Stimulated activated CD8-positive, alpha-beta memory T cell treated with anti-CD3 and anti-CD28 coated beads, Interleukin-15, amount 100 ng/mL, for 4 hours (primary cell): ENCODE measurements around the gene CZIB.
"Not testable (repeated sequence)": the region's sequence is repeated elsewhere in the genome, so short reads cannot be mapped to it uniquely, and the experiment has no call there.

Experiments used
- DNase-seq, 2 donors: peaks; one replicate each; pipeline ENCODE4 v3.0.0-alpha.2; 2020; ENCODE audit warnings: low read depth in 2 of 2

The CZIB gene

DNA sequence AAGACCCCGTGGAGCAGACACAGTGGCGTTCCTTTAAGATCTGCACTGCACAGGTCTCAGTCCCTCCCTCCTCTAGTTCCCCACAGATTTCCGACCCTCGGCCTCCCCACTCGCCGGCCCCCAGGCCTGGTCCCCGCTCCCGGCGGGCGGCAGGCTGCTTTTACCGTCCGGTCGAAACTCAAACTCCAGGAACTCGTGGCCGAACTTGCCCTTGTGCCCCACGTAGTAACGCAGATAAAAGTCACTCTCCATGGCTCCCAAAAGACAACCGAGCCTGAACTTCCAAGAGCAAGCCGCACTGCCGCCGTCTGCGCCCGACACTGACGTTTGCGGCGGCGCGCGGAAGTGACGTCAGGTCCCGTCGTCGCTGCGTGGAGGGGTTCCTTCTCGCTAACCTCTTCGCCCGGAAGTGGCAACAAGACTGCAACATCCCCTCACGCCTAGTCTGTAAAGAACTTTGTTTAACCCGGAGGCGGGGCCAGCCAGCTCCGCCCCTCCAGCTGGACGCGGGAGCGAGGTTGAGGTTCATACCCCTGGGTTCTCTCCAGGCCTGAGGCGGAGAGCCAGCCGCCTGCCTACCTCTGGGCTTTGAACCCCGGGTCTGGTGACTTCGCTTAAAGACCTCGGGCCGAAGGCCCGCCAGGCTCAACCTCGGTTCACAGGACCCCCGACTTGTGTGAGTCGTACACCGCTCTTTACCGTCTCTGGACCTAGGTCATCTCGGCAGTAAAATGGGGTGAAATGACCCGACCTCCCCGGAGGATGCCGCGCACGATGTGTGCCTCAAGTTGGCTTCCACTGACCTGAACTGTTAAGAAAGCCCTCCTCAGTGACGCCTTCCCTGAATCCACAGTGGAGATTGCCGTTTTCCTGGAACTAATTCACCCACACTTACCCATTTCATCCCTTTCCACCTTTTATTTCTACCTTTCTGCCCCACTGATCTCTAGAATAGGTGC lies 18.0 kb upstream of the CZIB start, which contains the start of gene MAGOH:
Gene MAGOH (minus strand): TSS at position 322 of the 959 bp plus-strand sequence. CDS start 70 bp downstream, at position 252.
- DNase-seq = peak; percentile 89 to 91

DNA sequence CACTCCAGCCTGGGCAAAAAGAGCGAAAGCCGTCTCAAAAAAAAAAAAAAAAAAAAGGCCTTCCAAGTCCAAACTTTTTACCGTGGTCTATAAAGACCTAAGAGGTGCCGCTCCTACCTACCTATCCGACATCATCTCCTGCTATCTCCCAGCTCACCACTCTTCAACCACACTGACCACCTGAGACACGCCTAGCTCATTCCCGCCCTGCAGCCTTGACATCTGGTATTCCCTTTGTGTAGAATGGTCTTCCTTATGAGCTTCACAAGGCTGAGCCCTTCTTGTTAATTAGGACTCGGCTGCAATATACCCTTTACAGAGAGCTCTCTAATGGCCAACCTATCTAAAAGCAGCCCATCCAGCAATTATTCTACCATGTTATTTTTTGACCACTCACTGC lies 17.2 kb upstream of the CZIB start:
- DNase-seq = no peak

DNA sequence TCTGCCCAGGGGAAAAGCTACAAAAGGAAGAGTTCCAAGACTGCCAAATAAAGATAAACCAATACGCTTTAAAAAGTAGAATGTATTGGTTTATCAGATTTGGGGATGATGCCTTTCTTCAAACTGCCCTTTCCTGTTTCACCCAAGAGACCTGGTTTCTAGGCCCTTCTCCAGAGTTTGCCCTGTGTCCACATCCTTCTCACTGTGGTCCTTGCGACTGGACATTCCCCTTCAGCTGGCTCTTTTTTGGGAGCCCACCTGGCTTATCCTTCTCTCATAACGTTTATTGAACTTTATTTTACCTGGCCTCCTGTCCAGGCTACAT lies 490 bp upstream of the CZIB start:
- DNase-seq = no peak

DNA sequence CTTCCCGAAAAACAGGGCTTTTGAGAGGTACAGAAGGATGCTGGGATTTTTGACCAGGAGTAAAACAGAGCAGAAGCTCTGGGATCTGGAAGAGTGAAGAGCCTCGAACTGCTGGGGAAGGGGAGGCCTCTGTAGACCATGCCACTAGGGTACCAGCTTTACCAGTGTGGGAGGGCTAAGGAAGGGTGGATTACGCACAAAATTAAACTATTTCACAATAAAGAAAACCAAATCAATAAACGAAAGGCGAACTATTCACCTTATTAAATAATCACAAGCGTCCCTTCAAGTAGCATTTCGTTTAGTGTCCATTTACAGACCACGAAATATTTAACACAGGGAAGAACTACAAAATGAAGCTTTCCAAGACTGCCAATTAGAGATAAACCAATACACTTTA lies 723 bp downstream of the CZIB start:
- DNase-seq = no peak

DNA sequence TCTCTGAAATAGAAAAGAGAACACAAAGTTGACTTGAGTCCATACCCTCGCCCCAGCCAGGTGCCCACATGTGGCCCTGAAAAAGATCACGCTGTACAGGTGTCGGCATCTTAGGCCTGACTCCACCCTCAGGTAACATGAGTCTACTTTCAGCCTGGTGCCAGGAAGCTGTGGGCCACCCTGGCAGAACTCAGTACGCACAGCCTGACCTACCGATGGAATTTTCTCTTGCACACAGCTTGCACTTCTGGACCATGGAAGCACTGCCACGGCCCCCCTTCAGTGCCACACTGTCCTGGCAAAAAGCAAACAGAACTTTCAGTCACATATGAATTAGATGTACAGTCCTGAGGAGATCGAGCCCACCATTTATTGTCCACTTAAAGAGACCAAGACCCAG lies 2.2 kb downstream of the CZIB start:
- DNase-seq = no peak

DNA sequence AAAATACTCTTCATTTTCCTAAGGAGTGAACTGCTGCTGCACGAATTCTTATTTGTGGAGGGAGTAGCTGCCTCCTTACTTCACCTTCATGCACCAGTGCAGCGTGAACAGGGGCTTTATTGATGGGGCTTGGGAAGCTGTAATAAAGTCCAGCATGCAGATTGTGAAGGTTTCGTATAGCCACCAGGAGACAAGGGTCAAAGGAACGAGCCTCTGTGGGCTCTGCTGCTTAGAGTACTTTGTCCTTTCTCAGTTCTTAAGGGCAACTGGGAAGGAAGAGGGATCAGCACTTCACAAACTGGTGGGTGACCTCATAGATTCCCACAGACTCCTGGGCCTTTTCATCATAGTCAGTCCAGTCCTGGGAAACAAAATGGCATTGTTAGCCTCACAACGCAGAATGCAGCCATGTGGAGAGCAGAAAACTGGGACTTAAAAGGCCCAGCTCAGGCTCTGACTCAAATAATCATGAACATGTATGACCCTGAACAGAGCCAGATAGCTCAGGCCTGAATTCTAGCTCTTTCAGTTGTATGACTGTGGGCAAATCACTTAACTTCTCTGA lies 6.0 kb downstream of the CZIB start:
- DNase-seq = no peak

DNA sequence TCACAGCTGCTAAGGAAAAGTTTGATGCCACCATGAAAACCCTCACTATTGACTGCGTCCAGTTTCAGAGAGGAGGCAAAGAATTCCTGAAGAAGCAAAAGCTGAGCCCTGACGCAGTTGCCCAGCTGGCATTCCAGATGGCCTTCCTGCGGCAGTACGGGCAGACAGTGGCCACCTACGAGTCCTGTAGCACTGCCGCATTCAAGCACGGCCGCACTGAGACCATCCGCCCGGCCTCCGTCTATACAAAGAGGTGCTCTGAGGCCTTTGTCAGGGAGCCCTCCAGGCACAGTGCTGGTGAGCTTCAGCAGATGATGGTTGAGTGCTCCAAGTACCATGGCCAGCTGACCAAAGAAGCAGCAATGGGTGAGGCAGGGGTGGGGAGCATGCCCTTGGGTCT lies 9.5 kb downstream of the CZIB start:
- no peak for DNase-seq

DNA sequence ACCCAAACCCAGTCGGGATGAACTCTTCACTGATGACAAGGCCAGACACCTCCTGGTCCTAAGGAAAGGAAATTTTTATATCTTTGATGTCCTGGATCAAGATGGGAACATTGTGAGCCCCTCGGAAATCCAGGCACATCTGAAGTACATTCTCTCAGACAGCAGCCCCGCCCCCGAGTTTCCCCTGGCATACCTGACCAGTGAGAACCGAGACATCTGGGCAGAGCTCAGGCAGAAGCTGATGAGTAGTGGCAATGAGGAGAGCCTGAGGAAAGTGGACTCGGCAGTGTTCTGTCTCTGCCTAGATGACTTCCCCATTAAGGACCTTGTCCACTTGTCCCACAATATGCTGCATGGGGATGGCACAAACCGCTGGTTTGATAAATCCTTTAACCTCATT lies 10.1 kb downstream of the CZIB start:
- no peak for DNase-seq

DNA sequence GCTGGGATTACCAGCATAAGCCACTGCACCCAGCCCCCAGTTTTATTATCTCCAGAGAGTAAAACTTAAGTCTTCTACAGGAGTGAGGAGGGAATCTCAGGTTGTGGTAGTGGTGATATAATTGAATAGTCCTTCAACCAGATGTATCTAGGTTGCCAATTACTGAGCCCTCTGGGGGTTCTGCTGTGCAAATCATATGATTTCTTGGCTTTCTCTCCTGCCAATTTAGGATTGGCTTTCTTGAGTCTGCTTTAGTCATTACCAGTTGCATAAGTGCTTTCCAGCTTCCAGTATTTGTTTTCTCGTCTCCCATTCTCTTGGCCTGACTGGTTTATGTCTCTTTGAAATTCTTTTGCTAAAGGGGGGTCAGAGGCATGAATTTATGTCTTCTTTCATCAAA lies 12.7 kb downstream of the CZIB start:
- DNase-seq = no peak

DNA sequence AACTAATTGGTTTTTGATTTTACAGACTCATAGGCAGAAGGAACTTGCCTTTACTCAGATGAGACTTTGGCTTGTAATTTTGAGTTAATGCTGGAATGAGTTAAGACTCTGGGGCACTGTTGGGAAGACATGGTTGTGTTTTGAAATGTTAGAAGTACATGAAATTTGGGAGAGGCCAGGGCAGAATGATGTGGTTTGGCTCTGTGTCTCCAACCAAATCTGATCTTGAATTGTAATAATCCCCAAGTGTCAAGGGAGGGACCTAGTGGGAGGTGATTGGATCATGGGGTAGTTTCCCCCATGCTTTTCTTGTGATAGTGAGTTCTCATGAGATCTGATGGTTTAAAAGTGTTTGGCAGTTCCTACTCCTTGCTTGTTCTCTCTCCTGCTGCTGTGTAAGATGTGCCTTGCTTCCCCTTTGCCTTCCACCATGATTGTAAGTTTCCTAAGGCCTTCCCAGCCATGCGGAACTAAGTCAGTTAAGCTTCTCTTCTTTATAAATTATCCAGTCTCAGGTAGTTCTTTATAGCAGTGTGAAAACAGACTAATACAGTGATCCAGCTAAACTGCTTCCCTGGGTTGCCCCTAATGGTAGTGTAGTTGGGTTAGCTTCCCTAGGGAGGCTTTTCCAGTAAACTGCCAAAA lies 13.6 kb downstream of the CZIB start:
- DNase-seq = no peak

DNA sequence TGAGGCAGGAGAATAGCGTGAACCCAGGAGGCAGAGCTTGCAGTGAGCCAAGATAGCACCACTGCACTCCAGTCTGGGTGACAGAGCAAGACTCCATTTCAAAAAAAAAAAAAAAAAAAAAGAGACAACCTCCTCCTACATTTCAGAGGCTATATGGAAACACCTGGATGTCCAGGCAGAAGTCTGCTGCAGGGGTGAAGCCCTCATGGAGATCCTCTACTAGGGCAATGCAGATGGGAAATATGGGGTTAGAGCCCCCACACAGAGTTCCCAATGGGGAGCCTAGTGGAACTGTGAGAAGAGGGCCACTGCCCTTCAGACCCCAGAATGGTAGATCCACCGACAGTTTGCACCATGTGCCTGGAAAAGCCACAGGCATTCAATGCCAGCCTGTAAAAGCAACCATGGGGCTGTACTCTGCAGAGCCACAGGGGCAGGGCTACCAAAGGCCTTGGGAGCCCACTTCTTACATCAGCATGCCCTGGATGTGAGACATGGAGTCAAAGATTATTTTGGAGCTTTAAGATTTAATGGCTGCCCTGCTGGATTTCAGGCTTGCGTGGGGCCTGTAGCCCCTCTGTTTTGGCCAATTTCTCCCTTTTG lies 14.2 kb downstream of the CZIB start:
- DNase-seq = not testable (repeated sequence)

DNA sequence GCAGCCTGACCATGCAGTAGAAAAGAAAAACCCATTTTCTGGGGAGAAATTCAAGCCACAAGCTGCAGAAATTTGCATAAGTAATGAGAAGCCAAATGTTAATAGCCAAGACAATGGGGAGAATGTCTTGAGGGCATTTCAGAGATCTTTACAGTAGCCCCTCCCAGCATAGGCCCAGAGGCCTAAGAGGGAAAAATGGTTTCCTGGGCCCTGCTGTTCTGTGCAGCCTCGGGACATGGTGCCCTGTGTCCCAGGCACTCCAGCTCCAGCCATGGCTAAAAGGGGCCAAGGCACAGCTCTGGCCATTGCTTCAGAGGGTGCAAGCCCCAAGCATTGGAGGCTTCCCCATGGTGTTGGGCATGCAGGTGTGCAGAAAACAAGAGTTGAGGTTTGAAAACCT lies 14.9 kb downstream of the CZIB start:
- DNase-seq = not testable (repeated sequence)

DNA sequence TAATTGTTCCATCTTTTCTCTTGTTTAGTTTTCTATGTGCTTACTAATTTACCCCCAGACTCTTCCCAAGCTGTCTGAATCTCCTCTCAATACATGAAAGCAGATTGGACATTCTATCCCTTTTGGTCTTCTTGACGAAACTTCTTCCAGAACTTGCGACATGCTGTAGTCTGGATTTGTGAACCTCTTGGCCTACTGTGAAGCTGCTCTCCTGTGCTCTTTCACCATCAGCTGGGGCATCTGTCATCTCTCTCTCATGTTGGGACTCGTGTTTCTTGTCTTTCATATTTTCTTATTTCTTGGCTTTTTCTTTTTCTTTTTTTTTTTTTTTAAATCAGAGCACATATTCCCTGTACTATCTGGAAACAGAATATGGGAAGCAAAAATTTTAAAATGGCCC lies 17.0 kb downstream of the CZIB start:
- DNase-seq = no peak

DNA sequence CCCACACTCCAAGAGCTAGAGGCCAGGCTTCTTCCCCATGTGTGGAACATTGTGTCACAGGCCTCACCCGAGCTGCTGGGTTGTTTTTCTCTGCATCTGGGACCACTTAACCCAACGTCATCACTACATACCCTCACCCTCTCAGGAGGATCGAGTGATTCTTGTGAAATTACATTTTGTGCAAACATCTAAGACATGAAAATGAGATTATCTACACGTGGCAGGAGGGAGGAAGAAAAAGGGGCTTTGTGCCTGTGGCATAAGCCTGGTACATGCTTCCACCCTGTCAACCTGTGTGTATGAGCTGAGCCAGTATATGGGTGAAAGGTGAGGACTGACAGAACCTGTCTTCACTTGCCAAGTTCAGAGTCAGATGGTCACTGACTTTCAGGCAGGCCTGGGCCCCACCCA lies 22.2 kb downstream of the CZIB start:
- no peak for DNase-seq

DNA sequence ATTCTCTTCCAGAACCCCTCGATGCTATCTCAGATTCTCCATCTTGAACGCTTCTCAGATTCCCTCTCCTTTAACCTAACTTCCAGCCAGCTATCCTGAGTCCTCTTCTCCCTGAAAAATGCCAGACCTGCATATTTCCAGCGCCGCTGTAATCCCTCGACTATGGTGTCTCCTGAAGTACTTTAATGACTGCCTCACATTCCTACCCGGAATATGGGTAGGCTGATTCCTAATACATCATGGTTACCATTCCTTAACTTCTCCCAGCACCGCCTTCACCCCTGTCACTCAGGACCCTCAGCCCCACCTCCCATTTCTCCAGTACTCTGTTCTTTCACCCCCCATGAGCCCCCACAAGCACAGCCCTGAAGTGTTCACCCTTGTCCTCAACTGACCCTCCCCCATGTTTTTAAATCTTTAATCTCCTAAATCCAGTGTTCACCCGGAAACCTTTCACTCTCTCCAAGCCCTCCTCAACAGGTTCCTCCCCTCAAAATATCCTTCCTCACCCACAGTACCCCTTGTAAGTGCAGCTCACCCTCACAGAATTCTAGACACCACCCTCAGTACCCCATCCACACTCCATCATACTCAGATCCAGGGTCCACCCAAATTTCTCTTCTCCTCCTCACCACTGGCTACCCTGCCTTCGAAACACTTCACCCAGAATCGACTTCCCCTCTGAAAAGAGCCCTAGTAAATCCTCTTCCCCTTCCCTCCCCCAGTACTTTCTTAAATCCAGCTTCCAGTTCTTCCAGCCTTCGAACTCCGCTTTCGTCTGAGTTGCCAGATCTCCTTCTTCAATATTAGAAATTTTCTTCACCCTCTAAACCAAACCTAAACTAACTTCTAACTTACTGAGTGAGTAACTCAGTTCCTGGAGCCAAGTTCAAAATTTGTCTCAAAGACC lies 22.9 kb downstream of the CZIB start:
- no peak for DNase-seq

DNA sequence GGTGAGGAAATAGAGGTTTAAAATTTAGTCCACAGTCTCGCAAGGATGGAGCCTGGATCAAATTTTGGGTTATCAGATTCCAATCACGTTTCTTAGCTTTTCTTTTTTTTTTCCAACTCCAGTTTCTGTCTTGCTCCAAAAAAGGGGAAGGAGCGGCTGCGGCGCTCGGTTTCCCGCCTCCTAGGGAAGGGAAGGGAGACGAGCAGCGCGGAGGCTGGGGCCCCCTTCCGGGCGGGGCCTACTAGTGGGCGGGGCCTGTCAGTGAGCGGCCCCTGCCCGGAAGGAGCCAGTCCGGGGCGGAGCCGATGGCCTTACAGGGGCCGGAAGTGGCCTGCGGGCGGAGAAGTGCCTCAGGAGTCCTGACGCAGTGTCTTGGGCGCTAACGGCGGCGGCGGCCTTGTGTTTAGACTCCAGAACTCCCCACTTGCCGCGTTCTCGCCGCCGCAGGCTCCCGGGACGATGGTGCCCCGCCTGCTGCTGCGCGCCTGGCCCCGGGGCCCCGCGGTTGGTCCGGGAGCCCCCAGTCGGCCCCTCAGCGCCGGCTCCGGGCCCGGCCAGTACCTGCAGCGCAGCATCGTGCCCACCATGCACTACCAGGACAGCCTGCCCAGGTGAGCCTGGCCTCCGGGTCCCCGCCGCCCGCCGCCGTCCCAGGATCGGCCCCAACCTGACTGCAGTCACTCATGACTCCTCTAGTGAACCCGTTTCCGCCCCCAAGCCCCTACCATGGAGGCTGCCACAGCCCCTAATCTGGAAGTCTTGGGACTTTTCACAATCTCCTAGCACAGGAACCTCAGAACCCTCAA lies 23.7 kb downstream of the CZIB start, which contains the start of gene CPT2:
Gene CPT2 (plus strand): TSS at position 340 of the 806 bp plus-strand sequence. CDS start 120 bp downstream, at position 460.
- peak; percentile 76 to 80 for DNase-seq

DNA sequence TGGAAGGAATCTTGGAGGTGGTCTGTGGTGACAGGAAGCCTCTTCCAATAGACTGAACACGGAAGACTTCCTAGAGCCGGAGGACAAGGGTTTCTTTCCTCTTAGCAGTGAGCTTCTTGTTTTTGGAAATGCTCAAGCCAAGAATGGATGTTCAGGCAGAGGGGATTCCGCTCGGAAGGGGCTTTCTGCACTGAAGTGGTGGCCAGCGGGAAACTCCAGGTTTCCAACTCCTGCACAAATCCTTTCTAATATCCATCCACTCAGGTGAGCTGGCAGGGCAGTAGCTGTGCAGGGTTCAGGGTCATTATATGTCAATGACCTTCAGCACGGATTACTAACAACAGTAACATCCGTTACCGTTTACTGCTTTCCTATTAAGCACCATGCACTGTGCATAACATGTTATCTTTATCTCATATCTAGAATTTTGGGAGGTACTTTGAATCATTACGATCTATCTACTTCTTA lies 24.4 kb downstream of the CZIB start:
- no peak for DNase-seq

DNA sequence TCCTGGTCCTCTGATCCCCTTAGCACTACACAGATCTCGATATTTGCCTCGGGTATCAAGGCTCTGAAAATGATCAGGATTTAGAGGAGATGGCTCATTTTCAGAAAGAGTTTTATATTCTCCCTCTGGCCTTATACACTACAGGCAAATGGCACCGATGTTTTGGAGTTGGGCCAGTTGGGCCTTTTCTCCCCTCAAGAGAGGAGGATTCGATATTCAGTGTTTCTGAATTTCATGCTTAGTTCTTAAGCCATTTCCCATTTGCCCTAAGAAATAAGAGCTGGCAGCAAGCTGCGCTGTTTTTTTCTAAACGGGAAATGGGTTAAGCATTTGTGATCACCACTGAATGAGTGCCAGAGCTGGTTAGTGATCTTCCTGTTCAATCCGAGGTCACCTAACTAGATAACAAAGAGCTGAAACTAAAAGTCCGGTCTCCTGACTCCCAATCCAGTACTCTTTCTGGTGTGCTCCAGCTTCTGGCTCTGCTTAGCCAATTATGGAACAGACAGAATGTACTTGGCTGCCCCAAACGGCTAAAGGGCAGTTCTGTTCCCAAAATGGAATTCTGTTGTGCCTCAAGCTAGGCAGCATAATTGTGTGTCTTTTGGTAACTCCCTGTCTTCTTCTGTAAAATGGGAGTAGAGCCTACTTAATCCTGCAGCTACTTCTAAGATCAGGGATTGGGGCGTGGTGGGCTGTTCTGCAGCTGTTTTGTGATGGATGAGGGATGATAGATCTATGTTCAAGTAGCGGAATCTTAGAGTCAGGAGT lies 25.0 kb downstream of the CZIB start:
- DNase-seq = no peak

DNA sequence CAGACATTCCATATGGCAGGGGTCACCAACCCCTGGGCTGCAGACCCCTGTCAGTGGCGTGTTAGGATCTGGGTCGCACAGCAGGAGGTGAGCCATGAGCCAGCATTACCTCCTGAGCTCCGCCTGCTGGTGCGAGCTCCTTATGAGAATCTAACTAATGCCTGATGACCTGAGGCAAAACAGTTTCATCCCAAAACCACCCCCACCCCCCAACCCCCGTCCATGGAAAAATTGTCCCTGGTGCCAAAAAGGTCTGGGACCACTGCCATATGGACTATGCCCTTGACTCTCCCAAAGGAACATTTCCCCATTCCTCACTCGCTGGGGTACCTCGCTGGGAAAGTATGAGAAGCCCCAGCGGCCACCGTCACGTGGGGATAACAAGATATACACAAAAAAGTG lies 30.2 kb downstream of the CZIB start:
- no peak for DNase-seq

DNA sequence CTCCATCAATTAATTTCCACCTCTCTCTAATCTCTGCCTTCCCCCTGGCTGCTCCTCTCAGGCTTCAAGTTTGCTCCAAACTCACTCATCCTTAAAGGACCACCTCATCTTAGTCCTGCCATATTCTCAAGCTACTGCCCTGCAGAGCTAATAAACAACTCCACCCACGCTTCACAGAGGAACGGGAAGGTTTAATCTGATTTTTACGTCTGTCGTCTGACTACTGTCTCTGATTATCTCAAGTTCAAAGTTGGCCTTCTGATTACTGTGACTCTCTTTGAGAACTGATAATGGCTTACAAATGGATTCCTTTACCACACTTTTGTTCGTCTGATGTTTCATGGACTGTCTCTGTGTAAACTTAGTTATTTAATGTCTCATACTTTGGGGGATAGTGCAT lies 31.4 kb downstream of the CZIB start:
- DNase-seq = no peak
